ENCODE data around the gene PRICKLE3.

The PRICKLE3 gene

GRCh38 chrX:49157194-49157593, 29.0 kb downstream of the PRICKLE3 start:
- no peaks in the 10 kb centered on the region for H3K79me2 ChIP-seq (ENCODE audit: insufficient read depth, low read length)
- H3K36me3 ChIP-seq (ENCODE audit: insufficient read depth, low read length), result no peaks in the 10 kb centered on the region
- no peak overlapping the region for H2AFZ ChIP-seq (ENCODE audit: low read length)
- no peaks in the 10 kb centered on the region for H4K20me1 ChIP-seq (ENCODE audit: insufficient read depth, low read length, poor library complexity, severe bottlenecking)
- H3K9me2 ChIP-seq (replicated peaks; ENCODE audit: low read depth, low read length), result no peaks in the 10 kb centered on the region
- no peaks in the 10 kb centered on the region for H3K9me3 ChIP-seq (ENCODE audit: insufficient read depth, low read depth, low read length)
- no peak for TF ChIP-seq EZH2phosphoT487 (IDR thresholded peaks at IDR 0.05; ENCODE audit: borderline replicate concordance)
- no peak overlapping the region for H3K4me2 ChIP-seq (ENCODE audit: low read depth, low read length, poor library complexity, severe bottlenecking)
- H3K9ac ChIP-seq (ENCODE audit: low read depth, low read length, poor library complexity, severe bottlenecking), result no peak overlapping the region
- no peak overlapping the region for H3K4me3 ChIP-seq (ENCODE audit: low read length, poor library complexity, severe bottlenecking)
- 0 out of 2 replicates have a peak, but pooled peaks cover 2% of the 10 kb centered on the region for H3F3A ChIP-seq (ENCODE audit: low read depth)
- no peaks in the 10 kb centered on the region for H3K27me3 ChIP-seq (ENCODE audit: insufficient read depth, low read length, poor library complexity, severe bottlenecking)
- H3K4me1 ChIP-seq (ENCODE audit: insufficient read depth, low read length, poor library complexity, severe bottlenecking), result no peaks in the 10 kb centered on the region

GRCh38 chrX:49155900-49156837, 30.0 kb downstream of the PRICKLE3 start:
- Histone ChIP-seq H3K4me3 (ENCODE audit: low read length, poor library complexity, severe bottlenecking) (peak overlapping the region; percentile 86), H3K79me2 (ENCODE audit: insufficient read depth, low read length) (no peaks in the 10 kb centered on the region), H3K9ac (ENCODE audit: low read depth, low read length, poor library complexity, severe bottlenecking) (peak overlapping the region; percentile 98), H3K4me2 (ENCODE audit: low read depth, low read length, poor library complexity, severe bottlenecking) (peak overlapping the region; percentile 99), H3K27me3 (ENCODE audit: insufficient read depth, low read length, poor library complexity, severe bottlenecking) (no peaks in the 10 kb centered on the region), H3K9me2 (replicated peaks; ENCODE audit: low read depth, low read length) (no peaks in the 10 kb centered on the region), H3F3A (ENCODE audit: low read depth) (0 out of 2 replicates have a peak, but pooled peaks cover 2% of the 10 kb centered on the region), H3K4me1 (ENCODE audit: insufficient read depth, low read length, poor library complexity, severe bottlenecking) (no peaks in the 10 kb centered on the region), H4K20me1 (ENCODE audit: insufficient read depth, low read length, poor library complexity, severe bottlenecking) (no peaks in the 10 kb centered on the region), H3K36me3 (ENCODE audit: insufficient read depth, low read length) (no peaks in the 10 kb centered on the region), H2AFZ (ENCODE audit: low read length) (peak overlapping the region; percentile 84), H3K9me3 (ENCODE audit: insufficient read depth, low read depth, low read length) (no peaks in the 10 kb centered on the region)
- TF ChIP-seq, protein P1, sequence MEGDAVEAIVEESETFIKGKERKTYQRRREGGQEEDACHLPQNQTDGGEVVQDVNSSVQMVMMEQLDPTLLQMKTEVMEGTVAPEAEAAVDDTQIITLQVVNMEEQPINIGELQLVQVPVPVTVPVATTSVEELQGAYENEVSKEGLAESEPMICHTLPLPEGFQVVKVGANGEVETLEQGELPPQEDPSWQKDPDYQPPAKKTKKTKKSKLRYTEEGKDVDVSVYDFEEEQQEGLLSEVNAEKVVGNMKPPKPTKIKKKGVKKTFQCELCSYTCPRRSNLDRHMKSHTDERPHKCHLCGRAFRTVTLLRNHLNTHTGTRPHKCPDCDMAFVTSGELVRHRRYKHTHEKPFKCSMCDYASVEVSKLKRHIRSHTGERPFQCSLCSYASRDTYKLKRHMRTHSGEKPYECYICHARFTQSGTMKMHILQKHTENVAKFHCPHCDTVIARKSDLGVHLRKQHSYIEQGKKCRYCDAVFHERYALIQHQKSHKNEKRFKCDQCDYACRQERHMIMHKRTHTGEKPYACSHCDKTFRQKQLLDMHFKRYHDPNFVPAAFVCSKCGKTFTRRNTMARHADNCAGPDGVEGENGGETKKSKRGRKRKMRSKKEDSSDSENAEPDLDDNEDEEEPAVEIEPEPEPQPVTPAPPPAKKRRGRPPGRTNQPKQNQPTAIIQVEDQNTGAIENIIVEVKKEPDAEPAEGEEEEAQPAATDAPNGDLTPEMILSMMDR (conservative IDR thresholded peaks at IDR 0.05; ENCODE audit: low read length), result peak; percentile 50
- no peak for TF ChIP-seq EZH2phosphoT487 (IDR thresholded peaks at IDR 0.05; ENCODE audit: borderline replicate concordance)

GRCh38 chrX:49155243-49155899, 30.8 kb downstream of the PRICKLE3 start:
- Histone ChIP-seq H3K4me3 (ENCODE audit: low read length, poor library complexity, severe bottlenecking) (peak overlapping the region; percentile 86), H3K9ac (ENCODE audit: low read depth, low read length, poor library complexity, severe bottlenecking) (peak overlapping the region; percentile 98), H3K4me1 (ENCODE audit: insufficient read depth, low read length, poor library complexity, severe bottlenecking) (no peaks in the 10 kb centered on the region), H3K79me2 (ENCODE audit: insufficient read depth, low read length) (no peaks in the 10 kb centered on the region), H3K9me2 (replicated peaks; ENCODE audit: low read depth, low read length) (no peaks in the 10 kb centered on the region), H3K9me3 (ENCODE audit: insufficient read depth, low read depth, low read length) (no peaks in the 10 kb centered on the region), H3K36me3 (ENCODE audit: insufficient read depth, low read length) (no peaks in the 10 kb centered on the region), H3K27me3 (ENCODE audit: insufficient read depth, low read length, poor library complexity, severe bottlenecking) (no peaks in the 10 kb centered on the region), H2AFZ (ENCODE audit: low read length) (peak overlapping the region; percentile 84), H3K4me2 (ENCODE audit: low read depth, low read length, poor library complexity, severe bottlenecking) (peak overlapping the region; percentile 99), H4K20me1 (ENCODE audit: insufficient read depth, low read length, poor library complexity, severe bottlenecking) (no peaks in the 10 kb centered on the region), H3F3A (ENCODE audit: low read depth) (0 out of 2 replicates have a peak, but pooled peaks cover 2% of the 10 kb centered on the region)
- TF ChIP-seq, protein P1 (conservative IDR thresholded peaks at IDR 0.05; ENCODE audit: low read length), result no peak
- TF ChIP-seq EZH2phosphoT487 (IDR thresholded peaks at IDR 0.05; ENCODE audit: borderline replicate concordance), result no peak
